ENCODE results near the gene FAM89A.

FAM89A gene

DNA sequence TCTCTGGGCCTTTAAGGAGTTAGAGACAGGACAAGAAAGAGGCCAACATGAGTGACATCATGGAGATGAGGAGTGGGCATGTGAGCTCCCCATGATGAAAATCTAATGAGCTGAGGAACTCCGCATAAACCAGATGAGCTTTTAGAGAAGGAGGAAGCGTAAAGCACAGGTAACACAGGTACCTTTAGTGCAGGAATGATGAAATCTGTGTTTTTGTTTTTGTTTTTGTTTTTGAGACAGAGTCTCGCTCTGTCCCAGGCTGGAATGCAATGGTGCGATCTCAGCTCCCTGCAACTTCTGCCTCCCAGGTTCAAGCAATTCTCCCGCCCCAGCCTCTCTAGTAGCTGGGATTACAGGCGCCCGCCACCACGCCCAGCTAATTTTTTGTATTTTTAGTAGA is 12.7 kb upstream of the FAM89A start:
- TF ChIP-seq, protein P1, sequence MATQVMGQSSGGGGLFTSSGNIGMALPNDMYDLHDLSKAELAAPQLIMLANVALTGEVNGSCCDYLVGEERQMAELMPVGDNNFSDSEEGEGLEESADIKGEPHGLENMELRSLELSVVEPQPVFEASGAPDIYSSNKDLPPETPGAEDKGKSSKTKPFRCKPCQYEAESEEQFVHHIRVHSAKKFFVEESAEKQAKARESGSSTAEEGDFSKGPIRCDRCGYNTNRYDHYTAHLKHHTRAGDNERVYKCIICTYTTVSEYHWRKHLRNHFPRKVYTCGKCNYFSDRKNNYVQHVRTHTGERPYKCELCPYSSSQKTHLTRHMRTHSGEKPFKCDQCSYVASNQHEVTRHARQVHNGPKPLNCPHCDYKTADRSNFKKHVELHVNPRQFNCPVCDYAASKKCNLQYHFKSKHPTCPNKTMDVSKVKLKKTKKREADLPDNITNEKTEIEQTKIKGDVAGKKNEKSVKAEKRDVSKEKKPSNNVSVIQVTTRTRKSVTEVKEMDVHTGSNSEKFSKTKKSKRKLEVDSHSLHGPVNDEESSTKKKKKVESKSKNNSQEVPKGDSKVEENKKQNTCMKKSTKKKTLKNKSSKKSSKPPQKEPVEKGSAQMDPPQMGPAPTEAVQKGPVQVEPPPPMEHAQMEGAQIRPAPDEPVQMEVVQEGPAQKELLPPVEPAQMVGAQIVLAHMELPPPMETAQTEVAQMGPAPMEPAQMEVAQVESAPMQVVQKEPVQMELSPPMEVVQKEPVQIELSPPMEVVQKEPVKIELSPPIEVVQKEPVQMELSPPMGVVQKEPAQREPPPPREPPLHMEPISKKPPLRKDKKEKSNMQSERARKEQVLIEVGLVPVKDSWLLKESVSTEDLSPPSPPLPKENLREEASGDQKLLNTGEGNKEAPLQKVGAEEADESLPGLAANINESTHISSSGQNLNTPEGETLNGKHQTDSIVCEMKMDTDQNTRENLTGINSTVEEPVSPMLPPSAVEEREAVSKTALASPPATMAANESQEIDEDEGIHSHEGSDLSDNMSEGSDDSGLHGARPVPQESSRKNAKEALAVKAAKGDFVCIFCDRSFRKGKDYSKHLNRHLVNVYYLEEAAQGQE (IDR thresholded peaks at IDR 0.05; ENCODE audit: insufficient read depth in 1 of 2, low read depth in 2 of 2, low read length in 2 of 2) = no peak
- TF ChIP-seq FOXP2 (optimal IDR thresholded peaks at IDR 0.05; ENCODE audit: borderline replicate concordance, extremely low read depth, extremely low read length, insufficient read depth) (no peak), SIN3A (IDR thresholded peaks at IDR 0.05; ENCODE audit: borderline replicate concordance, insufficient read depth, low read length) (no peak), POLR2AphosphoS5 (IDR thresholded peaks at IDR 0.05; ENCODE audit: low read depth, low read length) (no peak), TAF1 (IDR thresholded peaks at IDR 0.05; ENCODE audit: borderline replicate concordance, insufficient read depth, low read length) (no peak)

GRCh38 chr1:231050395-231050794 is 10.3 kb upstream of the FAM89A start:
- TF ChIP-seq FOXP2 (optimal IDR thresholded peaks at IDR 0.05; ENCODE audit: borderline replicate concordance, extremely low read depth, extremely low read length, insufficient read depth) (no peak), SIN3A (IDR thresholded peaks at IDR 0.05; ENCODE audit: borderline replicate concordance, insufficient read depth, low read length) (no peak), POLR2AphosphoS5 (IDR thresholded peaks at IDR 0.05; ENCODE audit: low read depth, low read length) (no peak), TAF1 (IDR thresholded peaks at IDR 0.05; ENCODE audit: borderline replicate concordance, insufficient read depth, low read length) (no peak)
- TF ChIP-seq, protein P1 (IDR thresholded peaks at IDR 0.05; ENCODE audit: insufficient read depth in 1 of 2, low read depth in 2 of 2, low read length in 2 of 2) = no peak

- no peak for TF ChIP-seq POLR2AphosphoS5 (IDR thresholded peaks at IDR 0.05; ENCODE audit: low read depth, low read length)
- TF ChIP-seq, protein P1 (IDR thresholded peaks at IDR 0.05; ENCODE audit: insufficient read depth in 1 of 2, low read depth in 2 of 2, low read length in 2 of 2) = no peak
Observed at GRCh38 chr1:231049121-231049979, 9.3 kb upstream of the FAM89A start.

DNA sequence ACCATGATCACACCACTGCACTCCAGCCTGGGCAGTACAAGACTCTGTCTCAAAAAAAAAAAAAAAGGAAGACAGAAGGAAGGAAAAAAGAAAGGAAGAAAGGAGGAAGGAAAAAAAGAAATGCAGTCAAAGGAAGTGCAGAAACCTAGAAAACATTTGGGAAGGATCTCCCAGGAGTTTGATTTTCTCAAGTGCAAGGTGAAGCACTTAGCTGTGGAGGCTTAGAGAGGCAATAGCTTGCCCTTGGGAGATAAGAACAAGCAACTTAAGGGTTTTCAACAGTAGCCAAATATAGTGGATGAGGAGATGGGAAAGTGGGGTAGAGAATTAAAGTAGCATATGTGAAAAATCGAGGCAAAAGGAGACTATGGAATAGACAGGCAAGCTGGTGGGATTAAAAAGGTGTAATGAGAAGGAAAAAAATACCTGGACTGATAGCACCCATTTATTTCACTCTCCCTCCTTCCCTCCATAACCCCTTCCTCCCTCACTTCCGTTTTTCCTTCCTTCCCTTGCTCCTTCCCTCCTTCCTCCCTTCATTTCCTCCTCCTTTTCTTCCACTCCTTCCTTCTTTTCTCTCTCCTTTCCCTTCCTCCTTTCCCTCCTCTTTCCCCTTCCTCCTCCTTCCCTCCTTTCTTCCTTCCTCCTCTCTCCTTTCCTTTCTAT is 6.8 kb upstream of the FAM89A start:
- TF ChIP-seq, protein P1 (IDR thresholded peaks at IDR 0.05; ENCODE audit: insufficient read depth in 1 of 2, low read depth in 2 of 2, low read length in 2 of 2) = no peak
- TF ChIP-seq SIN3A (IDR thresholded peaks at IDR 0.05; ENCODE audit: borderline replicate concordance, insufficient read depth, low read length) = no peak
- TF ChIP-seq TAF1 (IDR thresholded peaks at IDR 0.05; ENCODE audit: borderline replicate concordance, insufficient read depth, low read length) = no peak
- no peak for TF ChIP-seq POLR2AphosphoS5 (IDR thresholded peaks at IDR 0.05; ENCODE audit: low read depth, low read length)
- no peak for TF ChIP-seq FOXP2 (optimal IDR thresholded peaks at IDR 0.05; ENCODE audit: borderline replicate concordance, extremely low read depth, extremely low read length, insufficient read depth)

Data from PFSK-1 (cell line).